RWPE2 (cell line): ENCODE data around the gene CDCA4.
"Not testable (repeated sequence)": the region's sequence is repeated elsewhere in the genome, so short reads cannot be mapped to it uniquely, and the experiment has no call there.

Experiments used
- ATAC-seq: fragments of 200-7000 bp; cut with Tn5 transposase; 3 replicates; pipeline ENCODE4 v1.9.1; 2021; ENCODE audit warnings: low read depth
- DNase-seq: peaks from one replicate; pipeline ENCODE4 v3.0.0-alpha.2; 2020; ENCODE audit warnings: low spot score
- H3K27ac ChIP-seq: fragments of 450-650 bp; 2 replicates; pipeline ENCODE4 v1.5.1; 2017; ENCODE audit warnings: mild to moderate bottlenecking; ENCODE audit not compliant: poor library complexity, severe bottlenecking
- H3K27me3 ChIP-seq: fragments of 250-450 bp; sonication (Bioruptor Pico); 2 replicates; pipeline ENCODE4 v1.5.1; 2021; ENCODE audit warnings: mild to moderate bottlenecking, moderate library complexity; ENCODE audit not compliant: insufficient read depth, poor library complexity, severe bottlenecking
- H3K36me3 ChIP-seq: fragments of 250-450 bp; sonication (Bioruptor Pico); 2 replicates; pipeline ENCODE4 v1.5.1; 2020; ENCODE audit warnings: low read depth, mild to moderate bottlenecking, moderate library complexity
- H3K4me1 ChIP-seq: fragments of 250-450 bp; sonication (Bioruptor Pico); 2 replicates; pipeline ENCODE4 v1.5.1; 2021; ENCODE audit warnings: mild to moderate bottlenecking, moderate library complexity; ENCODE audit not compliant: insufficient read depth, poor library complexity, severe bottlenecking
- H3K4me3 ChIP-seq: fragments of 250-450 bp; sonication (Bioruptor Pico); 2 replicates; pipeline ENCODE4 v1.5.1; 2021; ENCODE audit warnings: mild to moderate bottlenecking, moderate library complexity; ENCODE audit not compliant: severe bottlenecking
- H3K9me3 ChIP-seq: fragments of 250-450 bp; sonication (Bioruptor Pico); 2 replicates; pipeline ENCODE4 v1.5.1; 2021; ENCODE audit warnings: mild to moderate bottlenecking, moderate library complexity; ENCODE audit not compliant: severe bottlenecking
- CTCF ChIP-seq: fragments of 450-650 bp; IDR thresholded peaks from one replicate; pipeline ENCODE4 v1.5.1; 2017; ENCODE audit warnings: mild to moderate bottlenecking, moderate library complexity; ENCODE audit not compliant: poor library complexity, severe bottlenecking

Gene CDCA4

GRCh38 chr14:105041841-105042765 lies 21.2 kb upstream of the CDCA4 start:
- no peak for TF ChIP-seq CTCF
- ATAC-seq, result peak; percentile 17; the same call in 2 of the 3 replicates
- no peak overlapping the region for H3K27ac ChIP-seq
- H3K4me1 ChIP-seq, result no peaks in the 10 kb centered on the region
- no peaks in the 10 kb centered on the region for H3K36me3 ChIP-seq
- H3K27me3 ChIP-seq, result no peaks in the 10 kb centered on the region
- no peak for DNase-seq
- no peak overlapping the region for H3K4me3 ChIP-seq
- H3K9me3 ChIP-seq, result no peaks in the 10 kb centered on the region

GRCh38 chr14:105039458-105040205 lies 18.7 kb upstream of the CDCA4 start:
- Histone ChIP-seq H3K27ac (no peak overlapping the region), H3K4me1 (peaks cover 12% of the 10 kb centered on the region), H3K4me3 (no peak overlapping the region), H3K36me3 (no peaks in the 10 kb centered on the region), H3K27me3 (no peaks in the 10 kb centered on the region), H3K9me3 (no peaks in the 10 kb centered on the region)
- DNase-seq, result no peak
- no peak for ATAC-seq
- no peak for TF ChIP-seq CTCF

DNA sequence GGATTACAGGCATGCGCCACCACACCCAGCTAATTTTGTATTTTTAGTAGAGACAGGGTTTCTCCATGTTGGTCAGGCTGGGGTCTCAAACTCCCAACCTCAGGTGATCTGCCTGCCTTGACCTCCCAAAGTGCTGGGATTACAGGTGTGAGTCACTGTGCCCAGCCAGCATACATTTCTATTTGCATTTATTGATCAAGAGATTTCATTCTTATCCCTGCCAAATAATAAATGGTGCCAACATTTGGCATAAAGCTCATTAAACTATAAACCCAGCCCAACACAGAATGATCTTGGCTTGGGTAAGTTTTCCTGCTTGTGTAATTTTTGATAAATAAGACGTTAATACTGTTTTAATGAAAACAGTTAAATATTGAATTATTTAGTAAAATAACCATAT lies 14.7 kb upstream of the CDCA4 start:
- not testable (repeated sequence) for H3K9me3 ChIP-seq, H3K36me3 ChIP-seq, H3K27me3 ChIP-seq, DNase-seq, H3K4me3 ChIP-seq, ATAC-seq
- H3K27ac ChIP-seq, result peak overlapping the region; percentile 6
- H3K4me1 ChIP-seq, result peaks cover 12% of the 10 kb centered on the region

- Histone ChIP-seq H3K4me1 (peaks cover 17% of the 10 kb centered on the region), H3K27ac (peak overlapping the region; percentile 100), H3K27me3 (no peaks in the 10 kb centered on the region), H3K4me3 (peak overlapping the region; percentile 32), H3K9me3 (no peaks in the 10 kb centered on the region), H3K36me3 (no peaks in the 10 kb centered on the region)
- DNase-seq, result no peak
- TF ChIP-seq CTCF, result no peak
- no peak for ATAC-seq
Measured at GRCh38 chr14:105034315-105035039, 13.6 kb upstream of the CDCA4 start.

DNA sequence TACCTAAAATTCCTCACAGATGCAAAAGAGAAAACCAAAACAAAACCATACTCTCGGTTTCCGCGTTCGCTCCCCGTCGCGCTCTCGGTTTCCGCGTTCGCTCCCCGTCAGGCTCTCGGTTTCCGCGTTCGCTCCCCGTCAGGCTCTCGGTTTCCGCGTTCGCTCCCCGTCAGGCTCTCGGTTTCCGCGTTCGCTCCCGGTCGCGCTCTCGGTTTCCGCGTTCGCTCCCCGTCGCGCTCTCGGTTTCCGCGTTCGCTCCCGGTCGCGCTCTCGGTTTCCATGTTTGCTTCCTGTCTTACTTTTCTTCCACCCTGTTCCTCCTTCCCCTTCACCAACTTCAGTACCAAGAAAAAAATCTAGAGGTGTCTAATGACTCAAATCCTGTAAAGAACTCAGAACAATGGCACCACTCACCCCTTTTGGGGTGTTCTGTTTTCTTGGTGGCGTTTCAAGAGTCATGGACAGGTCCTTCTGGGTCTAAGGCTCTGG lies 12.6 kb upstream of the CDCA4 start:
- not testable (repeated sequence) for H3K27me3 ChIP-seq, H3K9me3 ChIP-seq, DNase-seq, H3K36me3 ChIP-seq, ATAC-seq
- Histone ChIP-seq H3K27ac (peak overlapping the region; percentile 100), H3K4me3 (peak overlapping the region; percentile 32), H3K4me1 (peaks cover 21% of the 10 kb centered on the region)

GRCh38 chr14:105032451-105032901 lies 11.6 kb upstream of the CDCA4 start:
- H3K9me3 ChIP-seq, DNase-seq, H3K27me3 ChIP-seq, H3K36me3 ChIP-seq: not testable (repeated sequence)
- peaks cover 31% of the 10 kb centered on the region for H3K4me1 ChIP-seq
- peak overlapping the region; percentile 32 for H3K4me3 ChIP-seq
- peak; percentile 44 for ATAC-seq
- peak overlapping the region; percentile 100 for H3K27ac ChIP-seq
